NCI-H146 treated with DMSO at 0.1 percent for 48 hours (cell line): ENCODE measurements around the gene LAG3.
A peak's percentile ranks its signal among the peaks of the same experiment; 100 is the strongest.

Experiments
- DNase-seq: peaks from one replicate; lab custom pipeline; 2025; ENCODE audit not compliant: unreplicated experiment; lab: John Stamatoyannopoulos, UW

Gene LAG3

DNA sequence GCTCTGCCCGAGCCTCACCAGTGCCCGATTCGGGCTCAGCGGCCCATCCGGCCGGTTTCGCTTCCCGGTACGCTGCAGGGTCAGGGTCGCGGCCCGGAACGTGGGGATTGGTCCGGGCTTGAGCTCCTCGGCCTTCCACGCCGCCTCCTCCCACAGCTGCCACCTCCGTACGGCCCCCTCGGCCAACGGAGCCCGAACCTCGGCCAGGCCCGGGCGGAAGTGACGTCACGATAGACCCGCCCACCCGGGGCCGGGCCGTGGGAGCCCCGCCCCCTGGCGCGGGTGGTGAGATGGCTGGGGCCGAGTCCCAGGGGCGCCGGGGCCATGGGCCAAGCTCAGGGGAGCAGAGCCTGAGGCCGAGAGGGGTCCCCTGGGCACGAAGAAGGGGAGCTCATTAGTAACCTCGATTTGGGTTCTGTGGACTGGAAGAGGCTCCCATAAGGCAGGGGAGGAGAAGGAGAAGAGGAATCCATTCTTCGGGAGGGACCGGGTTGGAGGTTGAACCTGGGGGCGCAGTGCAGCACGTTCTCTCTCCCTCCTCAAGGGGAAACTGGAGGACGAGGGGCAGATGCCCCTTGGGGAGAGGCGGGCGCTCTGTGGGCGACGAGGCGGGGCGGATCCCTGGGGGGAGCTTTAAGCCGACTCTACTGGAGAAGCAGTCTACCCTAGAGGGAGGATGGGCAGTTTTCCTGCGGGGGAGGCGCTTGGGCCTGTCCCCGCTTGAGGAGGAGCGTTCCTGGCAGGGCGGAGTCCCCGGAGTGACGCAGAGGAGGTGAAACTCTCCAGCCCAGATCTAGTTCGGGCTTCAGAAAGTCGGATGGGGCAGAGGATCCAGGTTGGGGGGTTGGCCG lies 19.2 kb upstream of the LAG3 start, which contains the start of gene MLF2:
Gene MLF2, minus strand, starts transcription at position 221 of the 851 bp plus-strand sequence. CDS start 807 bp downstream, outside the sequence.
- DNase-seq, result peak; percentile 99

- DNase-seq, result no peak
These were observed 18.5 kb upstream of the LAG3 start for GRCh38 chr12:6753772-6754356.

DNA sequence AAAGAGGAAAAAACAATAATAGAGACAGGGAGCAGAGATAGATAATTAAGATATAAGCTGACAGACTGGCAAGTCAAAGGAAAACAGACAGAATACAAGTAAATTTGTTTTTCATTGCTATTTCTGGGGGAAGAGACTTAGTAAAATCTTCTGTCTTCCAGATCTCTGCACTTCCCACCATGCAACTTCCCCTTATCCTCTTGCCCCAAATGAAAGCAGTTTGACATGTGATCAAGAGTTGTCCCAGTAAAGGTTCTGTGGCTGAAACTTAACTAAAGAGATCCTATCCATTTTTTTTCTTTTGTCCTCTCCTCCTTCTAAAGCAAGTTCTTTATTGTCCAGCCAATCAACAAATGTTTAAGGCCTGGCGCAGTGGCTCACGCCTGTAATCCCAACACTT lies 17.9 kb upstream of the LAG3 start:
- DNase-seq, result no peak

DNA sequence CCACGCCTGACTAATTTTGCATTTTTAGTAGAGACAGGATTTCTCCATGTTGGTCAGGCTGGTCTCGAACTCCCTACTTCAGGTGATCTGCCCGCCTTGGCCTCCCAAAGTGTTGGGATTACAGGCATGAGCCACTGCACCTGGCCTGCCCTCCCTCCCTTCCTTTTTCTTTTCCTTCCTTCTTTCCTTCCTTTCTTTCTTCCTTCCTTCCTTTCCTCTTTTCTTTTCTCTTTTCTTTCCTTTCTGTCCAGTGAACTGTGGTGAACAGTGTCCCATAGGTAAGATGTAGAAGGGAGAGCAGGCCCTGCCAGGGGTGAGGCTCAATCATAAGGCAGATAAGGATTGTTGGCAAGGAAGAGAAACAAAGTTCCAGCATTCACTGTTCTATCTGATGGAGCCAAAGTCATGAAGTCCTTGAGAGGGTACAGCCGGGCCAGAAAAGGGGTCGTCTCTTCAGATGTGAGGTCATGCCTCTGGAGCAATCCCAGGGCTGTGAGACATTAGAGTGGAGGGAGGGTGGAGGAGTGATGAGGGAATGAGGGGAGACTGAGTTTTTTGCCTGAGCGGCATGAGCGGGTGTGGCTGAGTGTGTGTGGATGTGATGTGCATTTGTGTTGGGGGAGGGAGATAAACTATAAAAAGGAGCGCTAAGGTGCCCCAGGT lies 15.2 kb upstream of the LAG3 start:
- no peak for DNase-seq

- no peak for DNase-seq
These were observed 13.7 kb upstream of the LAG3 start for GRCh38 chr12:6758506-6759095.

- no peak for DNase-seq
These were observed 12.6 kb upstream of the LAG3 start for GRCh38 chr12:6759741-6760140.

GRCh38 chr12:6763380-6763779 lies 8.9 kb upstream of the LAG3 start:
- no peak for DNase-seq

- peak; percentile 100 for DNase-seq
These were observed 8.1 kb upstream of the LAG3 start for GRCh38 chr12:6764011-6764828.

DNA sequence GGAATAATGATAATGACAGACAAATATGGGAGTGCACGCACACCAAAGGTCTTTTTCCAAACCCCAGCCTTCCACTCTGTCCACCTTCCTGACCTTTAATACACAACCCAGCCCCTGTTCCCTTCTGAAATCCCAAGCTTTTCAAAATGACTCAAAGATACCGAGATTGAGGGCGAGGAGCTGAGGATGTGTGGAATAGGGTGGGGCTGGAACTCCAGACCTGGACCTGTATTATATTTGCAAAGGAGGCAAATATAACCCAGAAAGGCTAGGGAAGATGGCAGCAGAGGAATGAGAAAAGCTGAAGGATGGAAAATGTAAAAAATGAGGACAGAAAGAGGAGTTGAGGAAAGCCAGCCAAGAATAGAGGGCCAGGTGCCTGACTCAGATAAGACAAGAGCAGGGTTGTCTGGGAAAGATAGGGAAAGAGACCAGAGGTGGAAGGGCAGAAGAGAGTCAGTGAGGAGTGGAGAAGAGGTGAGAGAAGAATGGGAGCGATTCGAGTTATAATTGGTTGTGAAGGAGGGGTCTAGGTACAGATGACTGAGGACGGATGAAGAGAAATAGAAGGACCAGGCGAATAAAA lies 7.2 kb upstream of the LAG3 start:
- DNase-seq, result peak; percentile 94

DNA sequence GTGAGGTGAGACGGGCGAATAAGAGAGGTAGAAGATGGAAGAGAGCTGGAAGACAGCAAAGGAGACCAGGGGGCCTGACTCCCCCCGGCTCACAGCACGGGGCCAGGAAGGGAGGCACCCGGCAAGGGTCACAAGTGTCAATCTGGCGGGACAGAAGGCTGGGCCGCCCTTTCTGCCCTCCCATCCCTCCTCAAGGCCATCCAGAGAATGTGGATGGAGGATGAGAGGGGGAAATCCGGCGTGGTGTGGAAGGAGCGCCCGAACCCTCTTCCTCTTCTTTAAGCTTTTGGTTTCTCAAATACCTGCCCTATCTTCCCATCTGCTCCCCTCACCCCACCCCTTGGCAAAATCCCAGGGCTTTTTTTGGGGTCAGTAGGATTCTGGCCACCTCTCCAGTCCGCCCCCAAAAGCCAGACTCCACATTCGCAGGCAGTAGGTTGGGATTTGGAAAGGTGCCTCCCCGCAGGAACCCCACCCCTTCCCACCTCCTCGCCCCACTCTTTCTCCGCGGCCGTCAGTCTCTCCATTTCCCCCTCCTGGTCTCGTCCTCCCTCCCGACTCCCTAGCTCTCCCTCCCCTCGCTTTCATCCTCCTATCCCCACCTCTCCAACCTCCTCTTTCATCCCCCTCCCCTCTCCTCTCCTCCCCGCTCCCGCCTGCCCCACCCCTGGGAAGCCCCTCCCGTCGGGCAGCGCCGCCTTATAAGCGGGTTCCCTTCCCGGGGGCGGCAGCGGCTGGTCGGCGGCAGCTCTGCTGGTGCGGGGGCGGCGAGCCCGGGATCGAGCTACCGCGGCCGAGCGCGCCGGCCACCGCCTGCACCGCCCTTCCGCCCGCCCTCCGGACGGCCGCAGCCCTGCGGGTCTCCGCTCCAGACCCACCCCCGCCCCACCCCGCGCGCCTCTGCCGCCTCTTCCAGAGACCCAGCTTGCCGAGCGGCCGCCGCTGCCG lies 6.4 kb upstream of the LAG3 start, which contains the start of gene PTMS:
Gene PTMS, plus strand, starts transcription at position 730 of the 948 bp plus-strand sequence. CDS start 343 bp downstream, outside the sequence.
- DNase-seq, result peak; percentile 97

DNA sequence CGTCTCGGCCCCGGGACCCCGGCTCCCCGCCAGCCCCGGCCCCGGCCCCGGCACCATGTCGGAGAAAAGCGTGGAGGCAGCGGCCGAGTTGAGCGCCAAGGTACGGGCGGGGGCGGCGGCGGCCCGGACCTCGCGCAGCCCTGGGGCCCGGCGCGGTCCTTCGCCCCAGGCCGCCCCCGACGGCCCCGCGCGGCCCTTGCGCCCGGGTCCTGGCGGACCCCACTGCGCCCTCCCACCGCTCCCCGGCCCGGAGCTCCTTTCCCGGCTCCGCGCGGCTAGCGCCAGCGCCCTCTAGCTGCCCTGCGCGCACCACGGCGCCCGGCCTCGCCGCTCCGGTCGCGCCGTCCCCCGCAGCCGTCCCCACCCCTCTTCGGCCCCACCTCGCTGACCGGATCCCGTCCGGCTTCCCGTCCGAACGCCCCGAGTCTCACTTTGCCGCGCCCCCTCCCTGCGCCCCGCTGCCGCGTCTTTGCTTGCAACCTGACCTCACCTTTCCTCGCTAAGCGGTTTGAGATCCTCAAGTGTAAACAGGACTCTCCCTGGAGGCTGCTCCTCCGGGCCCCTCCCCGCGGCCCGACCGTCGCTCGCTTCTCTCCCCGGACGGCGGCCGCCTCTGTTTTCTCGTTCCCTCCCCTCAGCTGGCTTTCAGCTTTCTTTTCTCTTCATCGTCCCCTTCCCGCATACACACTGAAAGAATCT lies 5.5 kb upstream of the LAG3 start:
- DNase-seq, result peak; percentile 45

DNA sequence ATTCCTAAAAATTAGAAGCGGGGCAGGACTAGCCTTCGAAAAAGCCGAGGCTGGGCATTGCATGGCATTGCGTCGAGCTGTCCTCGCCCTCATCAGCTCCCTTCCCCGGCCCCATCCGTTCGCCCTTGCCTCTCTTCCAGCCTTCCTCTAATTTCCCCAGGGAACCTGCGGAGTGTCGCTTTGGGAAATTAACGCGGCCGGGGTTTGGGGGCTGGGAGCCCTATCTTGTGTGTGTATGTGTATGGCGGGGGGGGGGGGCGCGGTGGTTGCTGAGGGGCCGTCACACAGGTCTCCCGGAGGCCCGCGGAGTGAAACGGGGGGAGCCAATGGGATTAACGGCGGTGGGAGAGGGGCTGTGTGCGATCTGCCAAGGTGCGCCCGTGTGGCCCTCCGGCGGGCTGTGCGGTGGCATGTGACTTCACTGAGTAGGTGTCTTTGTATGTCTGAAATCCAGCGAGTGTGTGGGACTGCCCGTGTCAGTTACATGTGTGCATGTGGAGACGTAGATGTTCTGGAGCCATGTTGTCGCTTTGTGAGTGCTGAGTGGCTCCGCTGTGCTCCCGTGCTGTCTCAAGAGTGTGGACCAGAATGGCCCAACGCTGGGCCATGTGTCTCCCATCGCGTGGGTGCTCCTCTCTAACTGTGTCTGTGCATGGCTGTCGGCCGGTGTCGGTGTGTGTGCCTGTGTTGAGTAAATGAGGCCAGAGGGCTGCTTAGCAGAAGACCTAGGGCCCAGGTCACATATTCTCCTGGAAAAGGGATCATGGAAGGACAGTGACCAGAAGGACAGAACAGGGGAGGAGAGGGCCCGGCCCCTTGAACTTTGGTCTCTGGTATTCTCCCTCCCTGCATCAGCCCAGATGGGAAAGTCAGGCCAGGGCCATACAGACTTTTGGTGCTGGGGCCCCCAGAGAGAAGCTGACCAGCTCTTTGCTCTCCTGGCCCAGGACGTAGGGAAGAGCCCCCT lies 4.7 kb upstream of the LAG3 start:
- DNase-seq, result no peak

DNA sequence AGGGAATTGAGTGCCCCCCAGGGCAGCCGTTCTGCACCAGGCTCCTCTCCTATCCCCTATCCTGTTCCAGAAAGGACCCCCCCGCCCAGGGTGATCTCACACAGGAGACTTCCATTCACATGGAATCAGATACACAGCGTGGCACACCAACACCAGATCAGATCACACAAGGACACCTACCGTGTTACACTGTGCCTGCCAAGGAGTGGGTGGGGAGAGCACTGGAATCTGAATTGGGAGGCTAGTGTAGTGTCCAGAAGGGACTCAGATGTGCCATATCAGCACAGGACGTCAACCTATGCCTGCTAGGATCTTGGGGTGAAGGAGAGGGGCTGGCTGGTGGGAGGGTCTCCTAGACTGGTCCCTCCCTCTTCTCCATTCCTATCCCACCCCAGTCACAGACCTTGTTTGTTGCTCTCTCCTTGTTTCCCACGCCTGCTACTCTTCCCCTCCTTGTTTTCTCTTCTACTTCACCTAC lies 3.8 kb upstream of the LAG3 start:
- DNase-seq, result no peak

GRCh38 chr12:6768990-6769389 lies 3.3 kb upstream of the LAG3 start:
- no peak for DNase-seq

DNA sequence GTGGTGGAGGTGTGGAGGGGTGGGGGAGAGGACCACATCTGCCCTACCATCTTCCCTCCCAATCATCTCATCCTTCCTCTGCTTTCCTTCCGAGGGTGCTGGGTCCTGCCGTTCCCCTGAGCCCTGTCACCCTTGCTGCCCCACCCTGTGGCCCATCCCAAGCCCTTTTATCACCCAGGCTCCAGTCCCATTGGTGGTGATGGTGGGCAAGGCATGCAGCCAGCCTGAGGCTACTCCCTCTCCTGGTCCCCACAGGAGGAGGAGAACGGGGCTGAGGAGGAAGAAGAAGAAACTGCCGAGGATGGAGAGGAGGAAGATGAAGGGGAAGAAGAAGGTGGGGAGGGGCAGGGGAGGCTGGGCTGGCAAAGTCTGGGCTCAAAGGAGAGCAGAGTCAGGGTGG lies 2.7 kb upstream of the LAG3 start:
- no peak for DNase-seq

GRCh38 chr12:6770094-6770493 lies 2.2 kb upstream of the LAG3 start:
- DNase-seq, result no peak

DNA sequence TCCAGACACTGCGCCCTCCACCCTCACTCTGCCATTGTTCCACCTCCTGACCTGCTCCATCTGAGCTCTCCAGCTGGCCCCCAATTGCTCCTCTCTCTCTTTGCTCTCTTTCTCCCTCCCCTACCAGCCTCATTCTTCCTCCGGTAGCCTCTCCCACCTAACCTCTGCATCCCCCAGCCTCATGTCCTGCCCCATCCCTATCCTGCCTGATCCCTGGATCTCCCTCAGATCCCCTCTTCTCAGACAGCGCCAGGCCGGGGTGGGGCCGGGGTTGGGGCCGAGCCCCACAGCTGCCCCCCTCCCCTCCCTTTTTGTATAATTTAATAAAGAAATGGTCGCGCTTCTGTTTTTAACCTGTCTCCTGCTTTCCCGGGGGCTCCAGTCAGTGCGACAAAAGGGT lies 1.7 kb upstream of the LAG3 start:
- no peak for DNase-seq
